ENCODE measurements around the gene USP13. TPM values are rescaled to one million over a fixed set of nuclear protein-coding genes. Genes with fewer than 3 reads are reported as not detected.

The USP13 gene
- total RNA-seq, 3 donors from 2014 or later, result 11.4 to 17.3 (median 11.8) TPM

DNA sequence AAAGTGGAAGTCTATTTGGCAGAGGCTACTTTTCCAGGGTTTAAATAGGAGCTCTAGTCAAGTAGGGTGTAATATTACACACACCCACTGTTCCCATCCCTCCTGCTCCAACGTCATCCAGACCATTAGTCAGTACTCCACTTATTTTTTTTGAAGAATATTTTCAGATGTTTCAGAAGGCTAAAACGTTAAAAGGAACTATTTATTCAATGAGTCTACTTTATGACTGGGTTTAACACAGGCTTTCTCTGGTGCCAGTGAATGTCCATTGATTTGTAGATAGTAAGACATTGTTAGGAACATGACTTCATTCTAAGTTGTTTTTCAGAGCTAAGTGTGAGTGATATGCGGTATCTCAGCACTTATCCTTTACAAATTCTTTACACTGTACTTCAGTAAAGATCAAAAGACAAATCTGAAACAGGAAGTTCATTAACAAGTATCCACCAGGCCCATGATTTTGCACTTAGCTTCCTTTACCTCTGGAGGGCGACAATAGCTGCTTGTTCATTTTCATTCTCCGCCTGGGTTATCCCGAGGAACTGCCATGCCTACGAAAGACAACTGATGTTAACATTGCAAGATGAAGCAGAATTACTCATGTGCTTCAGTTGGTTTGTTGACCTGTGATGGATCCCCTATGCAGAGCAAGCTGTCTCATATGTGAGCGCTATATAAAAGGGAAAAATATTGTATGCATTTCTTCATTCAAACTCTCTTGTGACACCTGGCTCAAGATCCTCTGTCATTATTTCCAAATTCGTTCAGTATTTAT, 158.7 kb downstream of the USP13 start:
- Histone ChIP-seq H3K27me3 (no peaks in the 10 kb centered on the region), H3K36me3 (no peaks in the 10 kb centered on the region), H3K9me3 (no peaks in the 10 kb centered on the region), H3K4me1 (no peaks in the 10 kb centered on the region), H3K27ac (no peak overlapping the region), H3K4me3 (no peak overlapping the region)
- DNase-seq (ENCODE audit: low spot score in 2 of 2), result no peak
- intact Hi-C loops (cut with DNase I; ENCODE audit: low total_unique reads), result no loop called here
- TF ChIP-seq CTCF (IDR thresholded peaks at IDR 0.05) (peak in 2 of 3 donors; percentile 37 to 45), POLR2A (IDR thresholded peaks at IDR 0.05) (no peak), POLR2AphosphoS5 (IDR thresholded peaks at IDR 0.05) (no peak)

DNA sequence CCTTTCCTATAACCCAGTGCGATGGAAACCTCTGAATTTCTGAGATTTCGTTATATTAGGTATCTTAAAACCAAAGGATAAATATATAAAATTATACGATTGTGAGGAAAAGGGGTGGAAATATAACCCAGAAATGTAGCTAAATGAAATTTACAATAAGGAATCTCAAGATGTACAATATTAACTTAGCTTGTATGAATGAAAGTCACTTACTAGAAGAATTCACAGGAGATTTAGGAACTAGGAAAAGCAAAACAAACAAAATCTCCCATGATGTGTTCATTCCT, 159.2 kb downstream of the USP13 start:
- no peaks in the 10 kb centered on the region for H3K36me3 ChIP-seq
- no peaks in the 10 kb centered on the region for H3K4me1 ChIP-seq
- H3K9me3 ChIP-seq, result no peaks in the 10 kb centered on the region
- no peak for DNase-seq (ENCODE audit: low spot score in 2 of 2)
- no peak overlapping the region for H3K27ac ChIP-seq
- no peak for TF ChIP-seq POLR2AphosphoS5 (IDR thresholded peaks at IDR 0.05)
- TF ChIP-seq CTCF (IDR thresholded peaks at IDR 0.05), result no peak
- no peak for TF ChIP-seq POLR2A (IDR thresholded peaks at IDR 0.05)
- no peak overlapping the region for H3K4me3 ChIP-seq
- intact Hi-C loops (cut with DNase I; ENCODE audit: low total_unique reads), result no loop called here
- no peaks in the 10 kb centered on the region for H3K27me3 ChIP-seq

GRCh38 chr3:179819379-179819778, 166.5 kb downstream of the USP13 start:
- TF ChIP-seq POLR2AphosphoS5 (IDR thresholded peaks at IDR 0.05), result no peak
- TF ChIP-seq CTCF (IDR thresholded peaks at IDR 0.05), result no peak
- no peaks in the 10 kb centered on the region for H3K36me3 ChIP-seq
- H3K9me3 ChIP-seq, result no peaks in the 10 kb centered on the region
- no peak overlapping the region for H3K4me3 ChIP-seq
- intact Hi-C loops (cut with DNase I; ENCODE audit: low total_unique reads), result no loop called here
- DNase-seq (ENCODE audit: low spot score in 2 of 2), result no peak
- H3K4me1 ChIP-seq, result no peaks in the 10 kb centered on the region
- H3K27ac ChIP-seq, result no peak overlapping the region
- H3K27me3 ChIP-seq, result no peaks in the 10 kb centered on the region

DNA sequence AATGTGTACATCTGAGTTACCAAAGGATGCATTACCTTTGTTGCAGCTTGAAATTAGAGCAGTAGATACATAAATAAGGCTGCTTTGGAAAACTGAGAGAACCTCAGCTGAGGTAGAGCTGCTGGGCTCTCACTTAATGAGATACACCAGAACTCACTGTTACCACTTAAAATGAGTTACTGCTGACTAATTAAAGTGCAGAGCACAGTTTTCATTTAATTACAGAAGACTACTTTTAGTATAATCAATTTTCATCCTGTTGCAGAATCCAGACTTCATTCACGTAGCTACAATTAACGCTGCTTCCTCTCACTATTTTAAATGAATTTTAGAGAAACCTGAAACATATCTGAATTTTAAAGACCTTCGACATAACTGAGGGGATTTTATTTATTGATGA, 169.5 kb downstream of the USP13 start:
- H3K4me3 ChIP-seq, result no peak overlapping the region
- H3K36me3 ChIP-seq, result no peaks in the 10 kb centered on the region
- no peaks in the 10 kb centered on the region for H3K27me3 ChIP-seq
- intact Hi-C loops (cut with DNase I; ENCODE audit: low total_unique reads), result no loop called here
- no peak overlapping the region for H3K27ac ChIP-seq
- DNase-seq (ENCODE audit: low spot score in 2 of 2), result no peak
- TF ChIP-seq CTCF (IDR thresholded peaks at IDR 0.05), result no peak
- TF ChIP-seq POLR2A (IDR thresholded peaks at IDR 0.05), result no peak
- no peak for TF ChIP-seq POLR2AphosphoS5 (IDR thresholded peaks at IDR 0.05)
- no peaks in the 10 kb centered on the region for H3K9me3 ChIP-seq
- H3K4me1 ChIP-seq, result no peaks in the 10 kb centered on the region

GRCh38 chr3:179825527-179826246, 172.8 kb downstream of the USP13 start:
- TF ChIP-seq CTCF (IDR thresholded peaks at IDR 0.05) (no peak), POLR2A (IDR thresholded peaks at IDR 0.05) (no peak), POLR2AphosphoS5 (IDR thresholded peaks at IDR 0.05) (no peak)
- no peak overlapping the region for H3K27ac ChIP-seq
- H3K4me3 ChIP-seq, result no peak overlapping the region
- DNase-seq (ENCODE audit: low spot score in 2 of 2), result no peak
- H3K4me1 ChIP-seq, result no peaks in the 10 kb centered on the region
- no peaks in the 10 kb centered on the region for H3K27me3 ChIP-seq
- H3K9me3 ChIP-seq, result no peaks in the 10 kb centered on the region
- no peaks in the 10 kb centered on the region for H3K36me3 ChIP-seq
- intact Hi-C loops (cut with DNase I; ENCODE audit: low total_unique reads), result no loop called here
